GM21423 (cell line): ENCODE results near the gene CTAG1A.
"Not testable (repeated sequence)": the region's sequence is repeated elsewhere in the genome, so short reads cannot be mapped to it uniquely, and the experiment has no call there.

Experiments
- ATAC-seq: cut with Tn5 transposase; IDR thresholded peaks from one replicate; pipeline ENCODE4 v1.9.1; 2021; ENCODE audit warnings: mild to moderate bottlenecking, moderate library complexity; ENCODE audit not compliant: unreplicated experiment

Gene CTAG1A

DNA sequence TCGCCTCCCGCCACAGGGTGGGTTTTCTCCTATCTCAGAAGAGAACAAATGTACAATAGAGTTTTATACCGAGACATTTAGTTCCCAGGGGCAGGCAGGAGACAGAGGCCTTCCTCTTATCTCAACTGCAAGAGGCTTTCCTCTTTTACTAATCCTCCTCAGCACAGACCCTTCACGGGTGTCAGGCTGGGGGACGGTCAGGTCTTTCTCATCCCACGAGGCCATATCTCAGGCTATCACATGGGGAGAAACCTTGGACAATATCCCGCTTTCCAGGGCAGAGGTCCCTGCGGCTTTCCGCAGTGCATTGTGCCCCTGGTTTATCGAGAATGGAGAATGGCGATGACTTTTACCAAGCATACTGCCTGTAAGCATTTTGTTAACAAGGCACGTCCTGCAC, 23.9 kb downstream of the CTAG1A start:
- ATAC-seq: not testable (repeated sequence)

DNA sequence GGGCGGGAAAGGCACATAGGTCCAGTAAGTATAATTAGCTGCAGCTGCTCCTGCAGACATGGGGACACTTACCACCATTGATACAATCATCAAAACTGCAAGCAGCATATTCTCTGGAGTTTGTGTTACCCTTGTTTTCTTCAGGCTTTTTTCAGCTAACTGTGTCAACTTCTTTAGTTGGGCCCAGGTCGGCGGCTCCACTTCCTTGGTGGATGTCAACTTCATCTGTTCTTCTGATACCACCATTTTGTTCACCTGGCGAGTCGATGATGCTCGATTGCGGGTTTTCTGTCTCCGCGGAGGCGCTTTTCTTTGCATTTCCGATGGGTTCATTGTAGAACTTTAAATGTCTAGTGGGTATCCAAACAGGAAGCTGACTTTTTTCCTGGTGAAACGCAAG, 26.2 kb downstream of the CTAG1A start:
- not testable (repeated sequence) for ATAC-seq

DNA sequence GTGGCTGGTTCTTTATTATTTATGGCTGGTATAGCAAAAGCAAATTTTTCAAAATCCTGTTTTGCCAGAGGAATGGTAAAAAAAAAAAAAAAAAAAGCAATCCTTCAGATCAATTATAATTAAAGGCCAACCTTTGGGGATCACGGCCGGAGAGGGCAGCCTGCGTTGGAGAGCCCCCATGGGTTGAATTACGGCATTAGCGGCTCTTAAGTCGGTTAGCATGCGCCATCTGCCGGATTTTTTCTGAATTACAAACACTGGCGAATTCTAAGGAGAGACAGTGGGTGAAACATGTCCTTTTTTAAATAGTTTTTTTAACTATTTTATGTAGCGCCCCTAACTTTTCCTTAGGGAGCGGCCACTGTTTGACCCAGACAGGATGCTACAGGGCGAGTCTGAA, 28.7 kb downstream of the CTAG1A start:
- not testable (repeated sequence) for ATAC-seq

DNA sequence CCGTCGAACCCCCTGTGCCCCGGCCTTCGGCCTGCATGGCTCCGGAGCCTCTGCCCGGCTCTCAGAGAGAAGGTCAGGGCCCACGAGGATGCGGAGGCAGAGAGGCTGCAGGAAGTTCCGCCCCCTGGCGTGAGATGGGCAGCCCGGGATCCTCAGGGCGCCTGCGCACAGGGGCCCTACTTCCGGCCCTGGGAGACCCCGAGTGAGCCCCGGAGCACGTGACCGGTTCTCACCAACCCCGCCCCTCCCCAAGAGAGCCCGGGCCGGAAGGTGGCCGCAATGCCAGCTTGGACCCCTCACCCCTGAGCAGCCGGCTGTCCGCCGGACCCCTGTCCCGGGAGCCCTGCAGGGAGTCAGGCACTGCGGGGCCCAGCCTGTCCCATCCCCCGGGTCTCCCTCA, 34.2 kb downstream of the CTAG1A start, which contains the start of gene CTAG1B:
Gene CTAG1B (minus strand): TSS at position 101 of the 400 bp plus-strand sequence. CDS start 64 bp downstream, at position 37.
- ATAC-seq: not testable (repeated sequence)

DNA sequence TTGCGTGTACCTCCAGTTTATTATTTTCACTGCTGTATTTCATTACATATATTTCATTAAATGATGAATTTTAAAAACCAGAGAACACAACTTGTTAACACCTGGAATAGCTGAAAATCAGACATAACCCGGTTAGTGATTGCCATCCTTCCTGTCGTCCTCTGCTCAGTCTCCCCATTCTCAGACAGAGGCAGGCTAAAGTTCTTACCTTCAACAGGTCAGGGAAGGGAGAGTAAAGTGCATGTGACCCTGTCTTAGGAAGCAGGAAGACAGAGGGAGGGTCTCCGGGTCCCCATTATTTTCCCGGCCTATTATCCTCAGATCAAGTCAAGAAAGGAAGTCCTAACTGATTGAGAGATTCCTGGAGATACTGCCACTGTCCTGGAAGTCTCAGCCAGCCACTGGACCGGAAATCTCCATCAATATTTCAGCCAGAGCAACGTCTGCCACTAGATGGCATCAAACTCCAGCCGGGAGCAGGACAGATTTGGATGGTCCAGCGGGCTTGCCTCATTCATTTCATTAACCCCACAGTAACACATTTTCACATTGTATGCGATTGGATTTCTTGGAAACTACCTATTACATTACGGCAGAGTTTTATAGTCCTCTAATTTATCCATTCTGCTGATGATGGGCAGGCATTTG, 36.0 kb downstream of the CTAG1A start:
- ATAC-seq: not testable (repeated sequence)

DNA sequence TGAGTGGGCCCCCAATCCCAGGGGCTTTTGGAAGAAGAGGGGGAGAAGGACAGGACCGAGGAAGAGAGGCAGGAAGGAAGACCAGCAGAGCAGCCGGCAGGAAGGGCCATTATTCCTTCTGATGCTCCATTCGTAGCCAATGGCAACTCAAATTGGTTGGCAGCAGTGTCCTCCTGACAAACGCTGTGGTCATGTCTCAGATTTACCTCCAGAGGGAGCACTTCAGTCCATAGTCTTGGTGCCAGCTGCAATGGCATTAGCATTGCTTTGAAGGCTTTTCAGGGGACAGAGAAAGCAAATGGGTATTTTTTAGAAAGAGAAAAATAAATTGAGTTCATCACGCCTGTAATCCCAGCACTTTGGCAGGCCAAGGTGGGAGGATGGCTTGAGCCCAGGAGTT, 44.0 kb downstream of the CTAG1A start:
- not testable (repeated sequence) for ATAC-seq

DNA sequence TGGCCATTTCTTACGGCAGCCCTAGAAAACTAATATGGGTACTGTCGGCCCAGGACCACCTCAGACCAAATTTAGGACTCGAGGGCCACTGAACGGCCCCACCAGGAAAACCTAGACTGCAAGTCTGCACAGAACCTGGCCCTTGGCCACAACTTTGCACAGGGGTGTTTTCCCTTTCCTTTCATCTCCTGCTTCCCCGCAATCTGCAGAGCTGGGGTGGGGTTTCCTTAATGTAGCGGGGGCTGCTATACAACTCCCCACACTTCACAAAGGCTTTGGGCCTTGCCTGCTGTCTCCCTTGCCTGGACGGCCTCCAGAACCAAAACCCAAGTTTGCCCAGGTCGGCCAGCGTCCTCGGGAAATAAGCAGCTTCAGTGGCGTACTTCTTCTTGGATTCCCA, 46.0 kb downstream of the CTAG1A start:
- ATAC-seq: not testable (repeated sequence)

DNA sequence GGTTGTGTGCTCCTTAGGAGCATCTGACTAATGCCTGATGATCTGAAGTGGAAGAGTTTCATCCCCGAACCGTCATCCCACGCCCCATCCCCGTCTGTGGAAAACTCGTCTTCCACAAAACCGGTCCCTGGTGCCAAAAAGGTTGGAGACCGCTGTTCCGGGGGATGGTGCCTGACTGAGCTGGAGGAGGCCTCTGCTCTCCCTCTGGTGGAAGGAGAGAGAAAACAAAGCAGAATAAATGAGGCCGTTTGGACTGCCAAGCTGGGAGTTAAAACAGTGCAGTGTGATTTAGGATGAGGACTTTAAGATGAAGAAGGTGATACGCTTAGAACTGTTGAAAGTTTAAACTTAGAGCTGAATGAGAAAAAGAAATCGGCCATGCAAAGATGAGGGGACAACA, 48.7 kb downstream of the CTAG1A start:
- ATAC-seq: not testable (repeated sequence)
